ENCODE measurements around the gene TDRD6.

Gene TDRD6

GRCh38 chr6:46677314-46677654 lies 10.4 kb upstream of the TDRD6 start:
- no peak for DNase-seq (ENCODE audit: low read depth)

GRCh38 chr6:46684771-46685170 lies 2.9 kb upstream of the TDRD6 start:
- no peak for DNase-seq (ENCODE audit: low read depth)

GRCh38 chr6:46688117-46688965 lies 656 bp downstream of the TDRD6 start:
- no peak for DNase-seq (ENCODE audit: low read depth)

- no peak for DNase-seq (ENCODE audit: low read depth)
Observed at GRCh38 chr6:46688966-46689335, 1.3 kb downstream of the TDRD6 start.

GRCh38 chr6:46689657-46690056 lies 2.0 kb downstream of the TDRD6 start:
- no peak for DNase-seq (ENCODE audit: low read depth)

- DNase-seq (ENCODE audit: low read depth): no peak
Observed at GRCh38 chr6:46690141-46690755, 2.6 kb downstream of the TDRD6 start.

- no peak for DNase-seq (ENCODE audit: low read depth)
Observed at GRCh38 chr6:46690911-46691451, 3.3 kb downstream of the TDRD6 start.

- no peak for DNase-seq (ENCODE audit: low read depth)
Observed at GRCh38 chr6:46699970-46700369, 12.3 kb downstream of the TDRD6 start.

GRCh38 chr6:46704562-46704961 lies 16.9 kb downstream of the TDRD6 start:
- DNase-seq (ENCODE audit: low read depth): no peak

GRCh38 chr6:46706464-46706863 lies 18.8 kb downstream of the TDRD6 start:
- no peak for DNase-seq (ENCODE audit: low read depth)

GRCh38 chr6:46711491-46711890 lies 23.8 kb downstream of the TDRD6 start:
- no peak for DNase-seq (ENCODE audit: low read depth)

- no peak for DNase-seq (ENCODE audit: low read depth)
Observed at GRCh38 chr6:46715141-46715540, 27.5 kb downstream of the TDRD6 start.

GRCh38 chr6:46719099-46719498 lies 31.4 kb downstream of the TDRD6 start:
- DNase-seq (ENCODE audit: low read depth): no peak

- DNase-seq (ENCODE audit: low read depth): no peak
Observed at GRCh38 chr6:46720401-46720800, 32.7 kb downstream of the TDRD6 start.

GRCh38 chr6:46729787-46730326 lies 42.2 kb downstream of the TDRD6 start:
- DNase-seq (ENCODE audit: low read depth): no peak

GRCh38 chr6:46730921-46731461 lies 43.3 kb downstream of the TDRD6 start:
- DNase-seq (ENCODE audit: low read depth): no peak

- DNase-seq (ENCODE audit: low read depth): no peak
Observed at GRCh38 chr6:46733341-46733801, 45.7 kb downstream of the TDRD6 start.

GRCh38 chr6:46734867-46735719 lies 47.4 kb downstream of the TDRD6 start, which contains the start of gene PLA2G7:
TSS of gene PLA2G7 (minus strand) at chr6:46735375. CDS start at chr6:46722891, 12,484 bp downstream.
- DNase-seq (ENCODE audit: low read depth): no peak

GRCh38 chr6:46735720-46736031 lies 48.0 kb downstream of the TDRD6 start:
- no peak for DNase-seq (ENCODE audit: low read depth)

- DNase-seq (ENCODE audit: low read depth): no peak
Observed at GRCh38 chr6:46736906-46737305, 49.2 kb downstream of the TDRD6 start.

GRCh38 chr6:46741482-46741881 lies 53.8 kb downstream of the TDRD6 start:
- no peak for DNase-seq (ENCODE audit: low read depth)

GRCh38 chr6:46741910-46742309 lies 54.2 kb downstream of the TDRD6 start:
- no peak for DNase-seq (ENCODE audit: low read depth)

Data from activated T-cell treated with anti-CD3 and anti-CD28 coated beads for 24 hours (primary cell).